ENCODE results near the gene VWA5B1.

DNA sequence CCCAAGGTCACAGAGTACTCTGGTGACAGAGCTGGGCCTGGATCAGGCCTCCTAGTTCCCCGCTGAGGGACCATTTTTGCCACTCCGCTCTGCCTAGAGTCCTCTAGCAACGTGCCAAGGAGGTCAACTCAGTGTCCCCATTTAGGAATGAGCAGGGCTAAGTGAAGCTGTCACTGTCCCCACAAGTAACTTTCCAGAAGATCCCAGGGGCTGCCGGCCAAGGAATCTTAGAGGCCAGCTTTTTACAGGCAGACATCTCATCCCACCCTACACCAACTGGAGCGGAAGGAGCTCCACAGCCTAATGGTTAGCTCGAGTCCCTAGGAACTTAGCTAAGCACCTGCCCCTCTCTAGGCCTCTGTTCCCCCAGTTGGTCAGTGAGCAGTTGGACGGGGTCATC lies 59.7 kb downstream of the VWA5B1 start:
- TF ChIP-seq, protein P1, sequence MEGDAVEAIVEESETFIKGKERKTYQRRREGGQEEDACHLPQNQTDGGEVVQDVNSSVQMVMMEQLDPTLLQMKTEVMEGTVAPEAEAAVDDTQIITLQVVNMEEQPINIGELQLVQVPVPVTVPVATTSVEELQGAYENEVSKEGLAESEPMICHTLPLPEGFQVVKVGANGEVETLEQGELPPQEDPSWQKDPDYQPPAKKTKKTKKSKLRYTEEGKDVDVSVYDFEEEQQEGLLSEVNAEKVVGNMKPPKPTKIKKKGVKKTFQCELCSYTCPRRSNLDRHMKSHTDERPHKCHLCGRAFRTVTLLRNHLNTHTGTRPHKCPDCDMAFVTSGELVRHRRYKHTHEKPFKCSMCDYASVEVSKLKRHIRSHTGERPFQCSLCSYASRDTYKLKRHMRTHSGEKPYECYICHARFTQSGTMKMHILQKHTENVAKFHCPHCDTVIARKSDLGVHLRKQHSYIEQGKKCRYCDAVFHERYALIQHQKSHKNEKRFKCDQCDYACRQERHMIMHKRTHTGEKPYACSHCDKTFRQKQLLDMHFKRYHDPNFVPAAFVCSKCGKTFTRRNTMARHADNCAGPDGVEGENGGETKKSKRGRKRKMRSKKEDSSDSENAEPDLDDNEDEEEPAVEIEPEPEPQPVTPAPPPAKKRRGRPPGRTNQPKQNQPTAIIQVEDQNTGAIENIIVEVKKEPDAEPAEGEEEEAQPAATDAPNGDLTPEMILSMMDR (IDR thresholded peaks at IDR 0.05; ENCODE audit: low read length): no peak
- TF ChIP-seq EZH2 (optimal IDR thresholded peaks at IDR 0.05; ENCODE audit: low read depth, low read length) (no peak), EZH2phosphoT487 (IDR thresholded peaks at IDR 0.05; ENCODE audit: low read length) (no peak)
